Measurements from ENCODE around the gene PRSS50. TPM values are rescaled to one million over a fixed set of nuclear protein-coding genes. Genes with fewer than 3 reads are reported as not detected.

PRSS50 gene
- total RNA-seq: under 1 TPM in 2 of 4 donors, not detected in 2; 0.31 to 0.54 TPM

GRCh38 chr3:46717447-46718231 lies at the start of gene PRSS50:
TSS of gene PRSS50 (minus strand) at chr3:46717869. CDS start at chr3:46717824, 45 bp downstream.
- TF ChIP-seq, protein P1, sequence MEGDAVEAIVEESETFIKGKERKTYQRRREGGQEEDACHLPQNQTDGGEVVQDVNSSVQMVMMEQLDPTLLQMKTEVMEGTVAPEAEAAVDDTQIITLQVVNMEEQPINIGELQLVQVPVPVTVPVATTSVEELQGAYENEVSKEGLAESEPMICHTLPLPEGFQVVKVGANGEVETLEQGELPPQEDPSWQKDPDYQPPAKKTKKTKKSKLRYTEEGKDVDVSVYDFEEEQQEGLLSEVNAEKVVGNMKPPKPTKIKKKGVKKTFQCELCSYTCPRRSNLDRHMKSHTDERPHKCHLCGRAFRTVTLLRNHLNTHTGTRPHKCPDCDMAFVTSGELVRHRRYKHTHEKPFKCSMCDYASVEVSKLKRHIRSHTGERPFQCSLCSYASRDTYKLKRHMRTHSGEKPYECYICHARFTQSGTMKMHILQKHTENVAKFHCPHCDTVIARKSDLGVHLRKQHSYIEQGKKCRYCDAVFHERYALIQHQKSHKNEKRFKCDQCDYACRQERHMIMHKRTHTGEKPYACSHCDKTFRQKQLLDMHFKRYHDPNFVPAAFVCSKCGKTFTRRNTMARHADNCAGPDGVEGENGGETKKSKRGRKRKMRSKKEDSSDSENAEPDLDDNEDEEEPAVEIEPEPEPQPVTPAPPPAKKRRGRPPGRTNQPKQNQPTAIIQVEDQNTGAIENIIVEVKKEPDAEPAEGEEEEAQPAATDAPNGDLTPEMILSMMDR (IDR thresholded peaks at IDR 0.05): peak in 1 of 4 experiments; percentile 30
- TF ChIP-seq EP300 (IDR thresholded peaks at IDR 0.05): no peak
- no peak for ATAC-seq
- 56% methylated on average over 28 of the region's 61 CpGs; no CpG with 5 or more reads in 1 of the 2 donors for WGBS, 2 donors (ENCODE audit: low coverage in 1 of 2)

GRCh38 chr3:46764206-46764605 lies 46.5 kb upstream of the PRSS50 start:
- TF ChIP-seq POLR2AphosphoS5 (IDR thresholded peaks at IDR 0.05) (no peak), POLR2A (IDR thresholded peaks at IDR 0.05) (no peak), EP300 (IDR thresholded peaks at IDR 0.05) (no peak)
- TF ChIP-seq, protein P1 (IDR thresholded peaks at IDR 0.05): no peak
- Histone ChIP-seq H3K27ac (no peak overlapping the region), H3K9me3 (peaks cover 0 to 63% (median 0%) of the 10 kb centered on the region in 3 donors), H3K4me1 (no peaks in the 10 kb centered on the region), H3K4me3 (no peak overlapping the region), H3K36me3 (no peaks in the 10 kb centered on the region), H3K27me3 (no peaks in the 10 kb centered on the region)
- WGBS, 2 donors (ENCODE audit: low coverage in 1 of 2): 78 to 87% methylated on average over 1 of the region's 1 CpG
- ATAC-seq: no peak

More at GRCh38 chr3:46717447-46718231, at the start of gene PRSS50:
- no peak within 1 kb of the TSS for H3K4me3 ChIP-seq
- H3K36me3 ChIP-seq: no peaks in the 10 kb centered on the region
- H3K9me3 ChIP-seq: no peaks in the 10 kb centered on the region
- no peak within 1 kb of the TSS for H3K27ac ChIP-seq
- peaks cover 37% of the 10 kb centered on the region for H3K27me3 ChIP-seq
- no peaks in the 10 kb centered on the region for H3K4me1 ChIP-seq

GRCh38 chr3:46763178-46763577 lies 45.5 kb upstream of the PRSS50 start:
- TF ChIP-seq EP300 (IDR thresholded peaks at IDR 0.05) (no peak), POLR2A (IDR thresholded peaks at IDR 0.05) (no peak), POLR2AphosphoS5 (IDR thresholded peaks at IDR 0.05) (no peak)
- TF ChIP-seq, protein P1 (IDR thresholded peaks at IDR 0.05): no peak
- no peak for ATAC-seq
- H3K27ac ChIP-seq: no peak overlapping the region
- H3K9me3 ChIP-seq: peaks cover 0 to 54% (median 0%) of the 10 kb centered on the region in 3 donors
- H3K4me1 ChIP-seq: no peaks in the 10 kb centered on the region
- no peaks in the 10 kb centered on the region for H3K27me3 ChIP-seq
- no peaks in the 10 kb centered on the region for H3K36me3 ChIP-seq
- H3K4me3 ChIP-seq: no peak overlapping the region

DNA sequence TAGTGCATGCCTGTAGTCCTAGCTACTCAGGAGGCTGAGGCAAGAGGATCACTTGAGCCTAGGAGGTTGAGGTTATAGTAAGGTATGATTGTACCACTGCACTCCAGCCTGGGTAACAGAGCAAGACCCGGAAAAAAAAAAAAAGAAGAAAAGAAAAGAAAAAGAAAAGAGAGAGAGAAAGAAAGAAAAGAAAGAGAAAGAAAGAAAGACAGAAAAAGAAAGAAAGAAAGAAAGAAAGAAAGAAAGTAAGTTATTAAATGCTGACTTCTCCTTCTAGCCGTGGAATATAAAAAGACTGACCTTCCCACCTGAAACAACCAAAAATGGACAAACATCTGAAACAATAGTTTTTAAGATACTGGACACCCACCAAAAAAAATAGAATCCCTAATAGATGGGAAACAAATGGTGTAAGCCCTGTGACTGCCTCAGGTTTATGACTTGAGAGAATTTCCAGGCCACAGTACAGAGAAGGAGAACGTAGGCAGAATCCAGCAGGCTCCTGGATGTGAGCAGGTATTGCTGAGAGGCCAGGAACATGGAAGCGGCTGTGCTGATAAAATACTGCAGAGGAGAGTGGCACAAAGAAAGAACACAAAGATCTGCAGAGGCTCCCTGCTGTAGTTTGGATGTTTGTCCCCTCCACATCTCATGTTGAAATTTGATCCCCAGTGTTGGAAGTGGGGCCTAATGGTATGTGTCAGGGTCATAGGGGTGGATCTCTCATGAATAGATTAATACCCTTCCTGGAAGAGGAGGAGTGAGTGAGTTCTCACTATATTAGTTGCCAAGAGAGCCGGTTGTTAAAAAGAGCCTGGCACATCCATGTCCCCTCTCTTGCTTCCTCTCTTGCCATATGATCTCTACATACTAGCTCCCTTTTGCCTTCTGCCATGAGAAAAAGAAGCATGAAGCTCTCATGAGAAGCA lies 41.8 kb upstream of the PRSS50 start:
- peaks cover 0 to 19% (median 0%) of the 10 kb centered on the region in 3 donors for H3K9me3 ChIP-seq
- 14 to 87% methylated on average over 1 to 4 of the region's 5 CpGs for WGBS, 2 donors (ENCODE audit: low coverage in 1 of 2)
- H3K27ac ChIP-seq: no peak overlapping the region
- no peaks in the 10 kb centered on the region for H3K4me1 ChIP-seq
- H3K27me3 ChIP-seq: no peaks in the 10 kb centered on the region
- no peak for ATAC-seq
- H3K36me3 ChIP-seq: no peaks in the 10 kb centered on the region
- no peak for TF ChIP-seq POLR2A (IDR thresholded peaks at IDR 0.05)
- H3K4me3 ChIP-seq: no peak overlapping the region

DNA sequence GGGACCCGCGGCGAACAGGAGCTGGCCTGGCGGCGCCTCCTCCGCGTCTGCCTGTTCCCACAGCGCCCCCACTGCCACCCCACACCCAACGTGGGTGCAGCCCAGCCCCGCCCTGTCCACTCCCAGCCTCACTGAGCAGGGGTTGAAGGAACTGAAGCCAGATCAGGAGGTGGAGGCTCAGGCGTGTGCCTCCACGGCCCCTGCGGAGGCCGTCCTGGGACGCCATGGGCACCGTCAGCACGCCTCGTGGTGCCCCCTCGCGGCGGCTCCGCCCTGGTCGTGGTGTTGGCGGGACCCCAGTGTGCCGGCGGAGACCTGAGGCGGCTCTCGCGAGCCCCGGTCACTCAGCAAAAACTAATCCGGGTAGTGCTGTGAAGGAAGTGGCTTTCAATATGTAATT lies 39.0 kb upstream of the PRSS50 start:
- Histone ChIP-seq H3K27ac (no peak overlapping the region), H3K4me1 (no peaks in the 10 kb centered on the region), H3K4me3 (no peak overlapping the region), H3K27me3 (no peaks in the 10 kb centered on the region), H3K36me3 (no peaks in the 10 kb centered on the region), H3K9me3 (no peaks in the 10 kb centered on the region)
- TF ChIP-seq POLR2A (IDR thresholded peaks at IDR 0.05): no peak
- TF ChIP-seq POLR2AphosphoS5 (IDR thresholded peaks at IDR 0.05): no peak
- no peak for TF ChIP-seq EP300 (IDR thresholded peaks at IDR 0.05)
- TF ChIP-seq, protein P1 (IDR thresholded peaks at IDR 0.05): no peak
- WGBS, 2 donors (ENCODE audit: low coverage in 1 of 2): 95% methylated on average over 4 of the region's 31 CpGs; no CpG with 5 or more reads in 1 of the 2 donors
- no peak for ATAC-seq

All from gastroesophageal sphincter (tissue), 4 donors.